HG02763 (cell line): ENCODE results near the gene PRKCG.
A peak's percentile ranks its signal among the peaks of the same experiment; 100 is the strongest.

Experiments
- ATAC-seq: cut with Tn5 transposase; IDR thresholded peaks from one replicate; pipeline ENCODE4 v1.9.1; 2021; ENCODE audit warnings: mild to moderate bottlenecking, moderate library complexity; ENCODE audit not compliant: unreplicated experiment

The PRKCG gene

DNA sequence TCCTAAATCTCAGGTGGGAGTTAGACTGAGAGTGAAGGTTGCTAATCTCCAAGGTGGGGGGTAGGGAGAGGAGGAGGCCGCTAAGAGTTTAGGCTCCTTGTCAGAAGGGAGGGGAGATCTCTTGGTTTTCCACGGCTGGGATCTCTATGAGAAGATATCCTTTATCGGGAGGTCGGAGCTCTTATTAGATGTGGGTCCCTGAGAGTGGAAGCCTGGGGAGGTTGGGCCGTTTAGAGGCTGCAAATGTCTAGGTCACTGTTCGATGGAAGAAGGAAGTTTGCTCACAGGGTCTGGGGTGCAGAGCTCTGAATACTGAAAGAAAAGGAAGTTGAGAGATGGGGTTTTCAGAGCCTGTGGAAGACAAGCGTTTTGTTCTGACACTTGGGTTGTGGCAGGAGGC, 10.5 kb upstream of the PRKCG start:
- no peak for ATAC-seq

DNA sequence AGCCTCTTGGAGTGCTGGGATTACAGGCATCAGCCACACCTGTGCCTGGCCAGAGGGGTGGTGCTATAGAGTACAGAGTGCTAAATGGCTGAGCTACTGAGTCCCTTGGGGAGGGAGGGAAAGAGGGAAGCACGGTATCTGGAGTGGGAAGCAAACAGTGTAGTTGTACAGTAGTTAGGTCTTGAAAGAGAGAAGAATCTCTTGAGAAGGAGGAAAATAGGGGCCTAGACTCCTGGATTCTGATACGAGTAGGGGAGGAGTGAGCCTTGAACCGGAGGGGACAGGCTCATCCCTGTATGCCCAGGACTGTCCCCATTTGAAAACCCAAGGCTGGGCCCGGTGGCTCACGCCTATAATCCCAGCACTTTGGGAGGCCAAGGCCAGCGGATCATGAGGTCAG, 9.2 kb upstream of the PRKCG start:
- no peak for ATAC-seq

GRCh38 chr19:53873773-53874605, 8.0 kb upstream of the PRKCG start:
- ATAC-seq = no peak

DNA sequence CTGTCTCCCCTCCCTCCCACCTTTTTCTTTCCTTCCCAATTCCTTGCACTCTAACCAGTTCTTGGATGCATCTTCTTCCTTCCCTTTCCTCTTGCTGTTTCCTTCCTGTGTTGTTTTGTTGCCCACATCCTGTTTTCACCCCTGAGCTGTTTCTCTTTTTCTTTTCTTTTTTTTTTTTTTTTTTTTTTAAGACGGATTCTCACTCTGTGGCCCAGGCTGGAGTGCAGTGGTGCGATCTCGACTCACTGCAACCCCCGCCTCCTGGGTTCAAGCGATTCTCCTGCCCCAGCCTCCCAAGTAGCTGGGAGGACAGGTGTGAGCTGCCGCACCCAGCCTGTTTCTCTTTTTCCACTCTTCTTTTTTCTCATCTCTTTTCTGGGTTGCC, 7.4 kb upstream of the PRKCG start:
- ATAC-seq = no peak

GRCh38 chr19:53875602-53876325, 6.2 kb upstream of the PRKCG start:
- ATAC-seq = no peak

DNA sequence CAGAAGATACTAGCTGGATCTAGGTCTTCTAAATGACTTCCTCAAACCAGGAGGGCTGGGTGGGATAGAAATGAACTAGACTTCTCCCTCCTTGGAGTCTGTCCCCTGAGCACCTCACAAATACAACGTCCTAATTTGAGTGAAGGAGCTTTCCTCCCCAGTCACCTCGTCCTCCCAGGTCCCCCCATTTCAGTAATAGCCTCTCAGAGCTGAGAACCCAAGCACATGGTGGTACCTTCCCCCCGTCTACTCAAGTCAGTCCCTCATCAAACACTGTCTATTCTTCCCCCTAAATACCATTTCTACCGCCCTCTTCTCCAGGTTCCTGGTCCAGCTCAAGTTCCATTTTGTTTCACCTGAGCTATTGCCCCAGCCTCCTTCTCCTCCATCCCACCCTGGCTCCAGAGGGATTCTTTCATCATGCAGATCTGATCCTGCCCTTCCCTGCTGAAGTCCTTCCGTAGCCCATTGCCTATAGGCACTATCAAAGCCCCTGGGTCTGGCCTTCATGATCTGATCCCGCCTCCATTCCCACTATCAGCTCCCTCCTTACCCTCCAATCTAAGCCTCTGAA, 5.3 kb upstream of the PRKCG start:
- no peak for ATAC-seq

- ATAC-seq = no peak
These were observed 4.6 kb upstream of the PRKCG start for GRCh38 chr19:53877361-53877766.

GRCh38 chr19:53878776-53879139, 3.2 kb upstream of the PRKCG start:
- ATAC-seq = no peak

DNA sequence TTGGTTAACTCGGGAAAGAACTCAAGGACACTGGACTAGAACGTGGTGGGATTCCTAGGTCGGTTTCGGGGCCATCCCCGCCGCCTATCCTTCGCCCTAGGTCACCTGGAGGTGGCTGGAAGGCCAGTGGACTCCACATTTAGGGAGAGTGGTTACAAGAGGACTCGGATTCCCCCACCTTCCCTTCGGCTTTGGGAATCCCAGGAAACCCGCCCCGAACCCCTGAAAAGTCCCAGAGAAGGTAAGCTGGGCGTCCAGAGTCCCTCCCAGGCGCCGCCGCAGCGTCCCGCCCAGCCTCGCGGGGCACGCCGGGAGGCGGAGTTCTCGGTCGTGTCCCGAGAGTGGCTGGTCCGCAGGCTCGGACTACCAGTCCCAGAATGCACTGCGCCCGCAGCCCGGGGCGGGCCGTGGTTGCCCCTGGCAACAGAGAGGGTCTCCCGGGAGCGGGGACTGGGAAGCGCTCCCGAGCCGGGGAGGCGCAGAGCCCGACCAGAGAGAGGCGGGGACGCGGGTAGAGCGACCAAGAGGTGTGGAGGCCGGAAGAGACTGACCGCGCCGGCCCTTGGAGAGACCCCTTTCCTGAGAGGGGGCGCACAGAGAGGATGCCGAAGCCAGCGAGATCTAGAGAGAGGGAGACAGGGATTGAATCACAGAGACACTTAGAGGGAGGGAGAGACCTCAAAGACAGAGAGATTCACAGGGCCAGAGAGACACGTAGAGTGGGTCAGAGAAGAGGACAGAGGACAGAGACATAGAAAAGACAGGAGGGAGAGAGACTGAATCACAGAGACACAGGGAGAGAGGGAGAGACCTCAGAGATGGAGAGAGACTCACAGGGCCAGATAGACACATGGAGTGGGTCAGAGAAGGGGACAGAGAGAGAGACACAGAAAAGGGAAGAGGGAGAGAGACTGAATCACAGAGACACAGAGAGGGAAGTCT, 2.6 kb upstream of the PRKCG start:
- peak; percentile 92 for ATAC-seq

DNA sequence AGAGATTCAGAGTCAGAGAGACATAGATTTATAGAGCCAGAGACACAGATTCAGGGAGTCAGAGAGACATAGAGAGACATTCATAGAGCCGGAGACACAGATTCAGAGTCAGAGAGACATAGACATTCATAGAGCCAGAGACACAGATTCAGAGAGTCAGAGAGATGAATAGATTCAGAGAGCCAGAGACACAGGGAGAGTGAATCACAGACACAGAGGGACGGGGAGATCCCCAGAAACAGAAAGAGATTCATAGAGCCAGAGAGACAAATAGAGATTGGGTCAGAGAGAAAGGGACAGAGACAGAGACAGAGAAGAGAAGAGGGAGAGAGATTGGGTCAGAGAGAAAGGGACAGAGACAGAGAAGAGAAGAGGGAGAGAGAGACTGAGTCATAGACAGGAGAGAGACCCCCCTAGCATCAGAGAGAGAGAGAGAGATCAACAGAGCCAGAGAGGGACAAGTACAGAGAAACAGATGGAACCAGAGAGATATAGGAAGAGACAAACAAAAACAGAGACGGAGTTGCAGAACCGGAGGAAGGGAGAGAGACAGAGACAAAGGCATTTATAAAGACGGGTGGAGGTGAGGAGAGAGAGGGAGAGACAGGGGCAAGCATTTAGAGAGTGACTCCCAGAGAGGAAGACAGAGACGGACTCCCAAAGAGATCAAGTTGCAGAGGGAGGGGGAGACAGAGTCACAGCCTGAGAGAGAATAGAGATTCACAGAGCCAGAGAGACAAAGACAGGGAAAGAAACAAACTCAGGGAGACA, 1.1 kb upstream of the PRKCG start:
- ATAC-seq = no peak

DNA sequence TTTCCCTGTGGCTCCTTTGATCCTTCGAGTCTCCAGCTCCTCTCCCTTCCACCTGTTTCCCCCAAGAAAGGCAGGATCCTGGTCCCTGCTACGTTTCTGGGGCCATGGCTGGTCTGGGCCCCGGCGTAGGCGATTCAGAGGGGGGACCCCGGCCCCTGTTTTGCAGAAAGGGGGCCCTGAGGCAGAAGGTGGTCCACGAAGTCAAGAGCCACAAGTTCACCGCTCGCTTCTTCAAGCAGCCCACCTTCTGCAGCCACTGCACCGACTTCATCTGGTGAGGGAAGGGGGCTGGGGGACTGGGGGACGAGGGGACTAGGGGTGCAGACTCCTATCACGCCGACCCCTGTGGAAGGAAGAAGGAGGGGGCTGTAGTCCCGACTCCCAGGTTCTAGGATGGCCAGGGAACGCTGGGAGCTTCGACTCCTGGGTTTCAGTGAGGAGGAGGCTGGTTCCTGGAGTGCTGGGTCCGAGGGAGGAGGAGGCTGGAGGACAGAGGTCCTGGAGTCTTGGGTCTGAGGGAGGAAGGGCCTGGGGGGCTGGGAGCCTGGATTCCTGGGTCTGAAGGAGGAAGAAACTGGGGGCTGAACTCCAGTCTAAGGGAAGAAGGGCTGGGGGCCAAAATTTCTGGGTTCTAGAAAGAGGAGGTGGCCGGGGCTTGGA, 524 bp downstream of the PRKCG start:
- ATAC-seq = no peak

DNA sequence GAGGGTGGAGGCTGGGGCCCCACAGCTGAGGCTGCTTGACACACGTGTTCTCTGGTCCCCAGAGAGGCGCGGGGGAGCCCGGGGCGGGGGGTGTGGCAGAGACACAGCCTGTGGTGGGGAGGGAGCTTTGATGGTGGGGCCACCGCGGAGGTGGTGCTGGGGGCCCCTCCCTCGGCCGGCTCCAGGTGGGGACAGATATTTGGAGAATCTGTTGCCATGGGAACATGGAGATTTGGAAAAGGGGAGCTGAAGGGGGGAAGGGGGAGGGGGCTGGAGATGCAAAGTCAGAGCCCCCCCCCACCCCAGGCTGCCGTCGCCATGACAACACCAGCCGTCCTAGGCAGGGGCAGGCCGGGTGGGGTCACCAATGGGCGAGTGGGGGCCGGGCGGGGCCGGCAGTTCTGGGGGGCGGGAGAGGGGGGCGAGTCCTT, 1.2 kb downstream of the PRKCG start:
- no peak for ATAC-seq

- ATAC-seq = no peak
These were observed 1.7 kb downstream of the PRKCG start for GRCh38 chr19:53883741-53884140.

GRCh38 chr19:53884256-53884655, 2.3 kb downstream of the PRKCG start:
- ATAC-seq = no peak

DNA sequence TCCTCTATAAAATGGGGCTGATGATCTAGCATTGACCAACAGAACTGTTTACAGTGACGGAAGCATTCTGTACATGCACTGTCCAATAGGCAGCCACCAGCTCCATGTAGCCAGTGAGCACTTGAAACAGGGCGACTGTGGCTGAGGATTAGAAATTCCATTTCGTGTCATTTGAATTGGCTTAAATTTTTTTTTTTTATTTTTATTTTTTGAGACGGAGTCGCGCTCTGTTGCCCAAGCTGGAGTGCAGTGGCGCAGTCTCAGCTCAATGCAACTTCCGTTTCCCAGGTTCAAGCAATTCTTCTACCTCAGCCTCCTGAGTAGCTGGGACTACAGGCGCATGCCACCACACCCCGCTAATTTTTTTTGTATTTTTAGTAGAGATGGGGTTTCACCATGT, 3.0 kb downstream of the PRKCG start:
- no peak for ATAC-seq

DNA sequence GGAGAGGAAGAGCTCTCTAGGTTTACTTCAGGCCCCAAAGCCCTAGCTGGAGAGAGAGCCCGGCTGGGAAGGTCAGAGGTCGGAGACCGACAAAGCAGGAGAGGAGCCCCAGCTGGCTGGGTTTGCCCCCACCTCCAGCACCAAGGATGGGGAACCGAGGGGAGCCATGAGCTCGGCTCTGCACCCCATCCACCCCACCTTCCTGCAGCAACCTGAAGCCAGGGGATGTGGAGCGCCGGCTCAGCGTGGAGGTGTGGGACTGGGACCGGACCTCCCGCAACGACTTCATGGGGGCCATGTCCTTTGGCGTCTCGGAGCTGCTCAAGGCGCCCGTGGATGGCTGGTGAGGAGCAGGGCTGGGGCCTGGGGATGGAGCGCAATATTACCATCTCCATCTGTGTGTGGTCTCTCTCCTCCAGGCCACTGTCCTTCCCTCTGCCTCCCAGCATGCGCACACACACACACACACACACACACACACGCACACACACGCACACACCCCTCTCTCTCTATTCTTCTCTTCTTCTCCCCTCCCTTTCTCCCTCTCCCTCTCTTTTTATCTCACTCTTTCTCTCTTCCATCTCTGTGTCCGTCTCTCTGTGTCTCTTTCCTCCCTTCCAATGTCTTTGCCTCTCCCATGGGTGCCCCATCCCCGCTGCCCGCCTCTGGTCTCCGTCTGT, 10.4 kb downstream of the PRKCG start:
- ATAC-seq = no peak

DNA sequence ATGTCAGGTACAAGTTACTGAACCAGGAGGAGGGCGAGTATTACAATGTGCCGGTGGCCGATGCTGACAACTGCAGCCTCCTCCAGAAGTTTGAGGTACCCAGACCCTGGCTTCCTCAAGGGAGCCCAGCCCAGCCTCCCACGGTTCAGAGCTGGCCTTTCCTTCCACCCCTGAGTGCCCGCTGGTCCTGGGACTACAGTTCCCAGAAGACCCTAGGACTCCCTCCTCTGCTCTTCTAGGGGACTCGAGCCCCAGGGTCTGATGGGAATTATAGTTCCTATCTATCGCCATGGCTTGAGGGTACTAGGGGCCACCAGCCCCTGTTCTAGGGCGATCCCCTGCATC, 11.0 kb downstream of the PRKCG start:
- no peak for ATAC-seq

DNA sequence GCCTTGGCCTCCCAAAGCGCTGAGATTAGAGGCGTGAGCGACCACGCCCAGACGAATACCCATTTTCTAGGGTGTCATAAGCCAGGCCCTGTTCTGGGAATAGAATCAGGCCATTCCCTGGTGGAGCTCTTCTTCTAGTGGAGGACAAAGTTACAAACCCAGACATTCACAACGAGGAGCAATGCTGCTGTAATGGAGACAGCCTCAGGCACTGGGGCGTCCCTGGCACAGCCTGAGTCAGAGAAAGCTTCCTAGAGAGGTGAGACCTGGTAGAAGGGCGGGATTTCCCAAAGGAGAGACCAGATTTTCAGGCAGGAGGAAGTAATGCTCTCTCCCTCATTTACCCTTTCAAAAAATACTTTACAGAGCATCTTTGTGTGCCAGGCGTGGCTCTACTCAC, 12.7 kb downstream of the PRKCG start:
- no peak for ATAC-seq

DNA sequence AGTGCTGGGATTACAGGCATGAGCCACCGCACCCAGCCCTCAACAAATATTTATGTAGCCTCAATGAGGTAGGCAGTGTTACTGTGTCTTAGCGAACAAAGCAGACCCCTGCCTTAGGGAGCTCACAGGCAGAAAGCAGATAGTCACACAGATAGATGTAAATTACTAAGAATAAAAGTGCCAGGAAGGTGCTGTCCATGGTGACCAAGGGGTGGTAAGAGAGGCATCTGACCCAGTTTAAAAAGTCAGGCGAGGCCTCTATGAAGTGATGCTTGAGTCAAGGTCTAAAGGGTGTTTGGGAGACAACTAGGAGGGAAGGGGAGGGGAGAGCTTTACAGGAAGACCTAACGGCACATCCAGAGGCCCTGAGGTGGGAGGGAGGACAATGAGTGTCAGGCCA, 14.7 kb downstream of the PRKCG start:
- ATAC-seq = no peak
